ENCODE measurements around the gene SLC25A34. TPM values are rescaled to one million over a fixed set of nuclear protein-coding genes. Genes with fewer than 3 reads are reported as not detected.

SLC25A34 gene
- total RNA-seq, 3 donors from 2014 or later = 6.4 to 15.7 (median 8.1) TPM

DNA sequence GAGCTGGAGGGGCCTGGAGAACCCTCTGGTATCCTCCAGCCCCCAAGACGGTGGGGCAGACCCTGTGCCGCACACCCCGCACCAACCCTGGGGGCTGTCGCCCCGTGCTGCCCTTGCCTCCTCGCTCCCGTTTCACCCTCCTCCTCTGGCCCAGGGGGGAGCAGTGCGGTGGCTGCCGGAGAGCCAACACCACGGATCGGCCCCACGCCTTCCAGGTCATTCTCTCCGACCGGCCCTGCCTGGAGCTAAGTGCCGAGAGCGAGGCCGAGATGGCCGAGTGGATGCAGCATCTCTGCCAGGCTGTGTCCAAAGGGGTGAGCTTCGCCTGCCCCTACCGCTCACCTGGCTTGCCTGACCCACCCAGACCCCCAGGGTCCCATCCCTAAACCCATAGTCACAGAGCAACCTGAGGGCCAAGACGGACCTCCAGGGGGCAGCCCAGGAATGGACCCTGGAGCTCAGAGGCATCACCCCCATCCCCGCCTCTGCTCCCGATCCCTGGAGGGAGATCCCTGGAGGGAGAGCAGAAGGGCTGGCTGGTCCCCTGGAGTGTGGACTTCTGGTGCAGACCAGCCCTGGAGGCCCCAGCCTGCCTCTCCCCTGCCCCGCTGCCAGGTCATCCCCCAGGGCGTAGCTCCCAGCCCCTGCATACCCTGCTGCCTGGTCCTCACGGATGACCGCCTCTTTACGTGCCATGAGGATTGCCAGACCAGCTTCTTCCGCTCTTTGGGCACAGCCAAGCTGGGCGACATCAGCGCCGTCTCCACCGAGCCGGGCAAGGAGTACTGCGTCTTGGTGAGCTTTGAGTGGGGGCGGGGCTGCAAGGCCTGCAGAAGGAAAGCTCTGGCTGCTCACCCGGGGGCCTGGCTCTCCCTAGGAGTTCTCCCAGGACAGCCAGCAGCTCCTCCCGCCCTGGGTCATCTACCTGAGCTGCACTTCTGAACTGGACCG is 4.0 kb upstream of the SLC25A34 start:
- Histone ChIP-seq H3K4me1 (ENCODE audit: low read depth) (peaks cover 15% of the 10 kb centered on the region), H3K9me3 (no peaks in the 10 kb centered on the region), H3K4me3 (no peak overlapping the region), H3K36me3 (ENCODE audit: low read depth) (peaks cover 7% of the 10 kb centered on the region)
- TF ChIP-seq, protein P1, sequence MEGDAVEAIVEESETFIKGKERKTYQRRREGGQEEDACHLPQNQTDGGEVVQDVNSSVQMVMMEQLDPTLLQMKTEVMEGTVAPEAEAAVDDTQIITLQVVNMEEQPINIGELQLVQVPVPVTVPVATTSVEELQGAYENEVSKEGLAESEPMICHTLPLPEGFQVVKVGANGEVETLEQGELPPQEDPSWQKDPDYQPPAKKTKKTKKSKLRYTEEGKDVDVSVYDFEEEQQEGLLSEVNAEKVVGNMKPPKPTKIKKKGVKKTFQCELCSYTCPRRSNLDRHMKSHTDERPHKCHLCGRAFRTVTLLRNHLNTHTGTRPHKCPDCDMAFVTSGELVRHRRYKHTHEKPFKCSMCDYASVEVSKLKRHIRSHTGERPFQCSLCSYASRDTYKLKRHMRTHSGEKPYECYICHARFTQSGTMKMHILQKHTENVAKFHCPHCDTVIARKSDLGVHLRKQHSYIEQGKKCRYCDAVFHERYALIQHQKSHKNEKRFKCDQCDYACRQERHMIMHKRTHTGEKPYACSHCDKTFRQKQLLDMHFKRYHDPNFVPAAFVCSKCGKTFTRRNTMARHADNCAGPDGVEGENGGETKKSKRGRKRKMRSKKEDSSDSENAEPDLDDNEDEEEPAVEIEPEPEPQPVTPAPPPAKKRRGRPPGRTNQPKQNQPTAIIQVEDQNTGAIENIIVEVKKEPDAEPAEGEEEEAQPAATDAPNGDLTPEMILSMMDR (IDR thresholded peaks at IDR 0.05) = no peak
- DNase-seq (no peak), ATAC-seq (no peak)
- intact Hi-C loops (cut with DNase I, micrococcal nuclease) = no loop called here

DNA sequence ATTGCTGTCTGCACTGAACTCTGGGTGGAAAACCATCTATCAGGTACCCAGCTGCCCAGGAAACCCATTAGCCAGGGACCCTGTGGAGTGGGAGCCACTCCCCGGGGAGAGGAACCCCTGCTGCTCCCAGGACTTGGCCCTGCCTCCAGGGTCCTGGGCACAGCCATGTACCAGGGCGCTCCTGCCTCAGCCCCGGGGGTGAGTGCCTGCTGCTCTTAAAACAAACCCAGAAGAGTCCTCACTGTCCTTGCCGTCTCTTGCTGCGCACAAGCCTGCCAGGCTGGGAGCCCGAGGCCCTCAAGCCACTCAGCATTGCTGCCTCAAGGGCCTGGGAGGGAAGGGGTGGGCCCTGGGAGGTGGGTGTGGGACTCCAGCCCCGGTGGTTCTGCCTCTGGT is 3.4 kb upstream of the SLC25A34 start:
- Histone ChIP-seq H3K4me1 (ENCODE audit: low read depth) (peaks cover 22% of the 10 kb centered on the region), H3K9me3 (no peaks in the 10 kb centered on the region), H3K36me3 (ENCODE audit: low read depth) (no peaks in the 10 kb centered on the region), H3K4me3 (no peak overlapping the region)
- ATAC-seq (no peak), DNase-seq (no peak)
- TF ChIP-seq, protein P1 (IDR thresholded peaks at IDR 0.05) = no peak
- intact Hi-C loops (cut with DNase I, micrococcal nuclease) = no loop called here

DNA sequence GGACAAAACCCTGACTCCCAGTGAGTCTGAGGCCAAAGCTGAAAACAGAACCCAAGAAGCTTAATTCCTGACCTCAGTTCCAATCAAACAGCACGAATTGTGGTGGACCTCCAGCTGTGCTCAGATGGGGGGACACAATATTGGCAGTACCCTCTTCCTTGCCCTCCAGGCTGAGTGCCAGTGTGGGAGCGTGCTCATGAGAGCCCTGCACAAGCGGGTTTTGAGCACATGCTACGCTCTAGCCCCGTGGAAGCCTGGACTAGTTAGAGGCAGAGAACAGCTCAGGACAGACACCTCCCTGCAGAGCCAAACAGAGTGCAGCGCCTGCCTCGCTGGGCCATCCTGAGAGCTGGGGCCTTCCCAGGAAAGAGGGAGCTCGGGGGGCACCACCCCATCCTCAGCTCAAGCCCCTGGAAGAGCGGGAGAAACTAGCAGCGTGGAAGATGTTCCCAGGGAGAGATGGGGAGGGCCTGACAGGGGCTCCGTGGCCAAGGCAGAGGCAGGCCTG is 2.8 kb upstream of the SLC25A34 start:
- TF ChIP-seq, protein P1 (IDR thresholded peaks at IDR 0.05) = no peak
- ATAC-seq = no peak
- Histone ChIP-seq H3K36me3 (ENCODE audit: low read depth) (no peaks in the 10 kb centered on the region), H3K9me3 (no peaks in the 10 kb centered on the region), H3K4me3 (no peak overlapping the region), H3K4me1 (ENCODE audit: low read depth) (peaks cover 26% of the 10 kb centered on the region)
- DNase-seq = no peak
- intact Hi-C loops (cut with DNase I, micrococcal nuclease) = no loop called here

DNA sequence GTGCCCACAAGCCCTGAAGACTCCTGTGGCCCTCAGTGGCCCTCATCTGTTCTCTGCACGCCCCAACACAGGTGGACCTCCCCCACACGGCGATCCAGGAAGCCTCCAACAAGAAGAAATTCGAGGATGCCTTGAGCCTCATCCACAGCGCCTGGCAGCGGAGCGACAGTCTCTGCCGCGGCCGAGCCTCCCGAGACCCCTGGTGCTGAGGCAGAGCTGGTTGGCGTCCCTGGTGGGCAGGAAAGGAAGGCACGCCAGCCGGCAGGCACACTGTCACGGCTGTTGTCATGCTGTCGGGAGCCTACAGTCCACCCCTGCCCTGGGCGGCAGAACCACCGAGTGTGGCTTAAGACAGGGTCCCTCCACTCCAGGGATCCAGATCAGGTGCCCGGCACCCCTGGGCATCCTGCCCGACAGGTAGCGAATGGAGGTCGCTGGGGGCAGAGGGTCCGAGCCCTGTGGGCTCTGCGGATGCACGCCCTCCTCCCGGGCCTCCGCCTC is 2.3 kb upstream of the SLC25A34 start:
- Histone ChIP-seq H3K4me1 (ENCODE audit: low read depth) (peaks cover 29% of the 10 kb centered on the region), H3K9me3 (no peaks in the 10 kb centered on the region), H3K36me3 (ENCODE audit: low read depth) (no peaks in the 10 kb centered on the region), H3K4me3 (no peak overlapping the region)
- TF ChIP-seq, protein P1 (IDR thresholded peaks at IDR 0.05) = no peak
- ATAC-seq (no peak), DNase-seq (no peak)
- intact Hi-C loops (cut with DNase I, micrococcal nuclease) = no loop called here

DNA sequence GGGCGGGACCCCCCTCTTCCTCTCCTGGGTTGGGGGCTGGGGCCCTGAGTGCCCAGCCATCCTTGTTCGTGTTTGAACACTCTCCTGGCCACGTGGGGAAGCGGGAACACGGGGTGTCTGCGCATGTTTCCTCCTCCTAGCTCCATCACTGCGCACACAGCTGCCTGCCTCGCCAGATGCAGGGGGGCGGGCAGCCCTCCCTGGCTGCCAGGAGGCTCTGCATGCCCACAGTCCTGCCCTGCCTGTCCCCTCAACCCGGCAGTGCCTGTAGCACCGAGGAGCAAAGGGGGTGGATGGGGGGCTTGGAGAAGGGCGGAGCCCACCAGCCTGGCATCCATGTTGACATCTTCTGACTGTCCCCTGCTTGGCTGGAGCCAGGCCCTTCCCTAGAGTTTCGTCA is 1.8 kb upstream of the SLC25A34 start:
- Histone ChIP-seq H3K9me3 (no peaks in the 10 kb centered on the region), H3K36me3 (ENCODE audit: low read depth) (no peaks in the 10 kb centered on the region), H3K4me1 (ENCODE audit: low read depth) (peaks cover 29% of the 10 kb centered on the region), H3K4me3 (no peak overlapping the region)
- TF ChIP-seq, protein P1 (IDR thresholded peaks at IDR 0.05) = no peak
- DNase-seq = no peak
- no peak for ATAC-seq
- intact Hi-C loops (cut with DNase I, micrococcal nuclease) = no loop called here
